Activated CD4-positive, alpha-beta memory T cell treated with anti-CD3 and anti-CD28 coated beads, Interleukin-2, amount 10 ng/mL, durations not matched to agents 7 days and 5 days (primary cell): ENCODE measurements around the gene SSBP1. TPM values are rescaled to one million over a fixed set of nuclear protein-coding genes. Genes with fewer than 3 reads are reported as not detected.
A peak's percentile ranks its signal among the peaks of the same experiment; 100 is the strongest.

Experiments used
- CTCF ChIA-PET: fragments of 350-600 bp; sonication (Branson Sonifier 250); formaldehyde crosslinking; loops from one replicate; lab custom pipeline; 2021; ENCODE audit warnings: antibody characterized with exemption, inconsistent platforms; lab: Charles Lee
- POLR2A ChIA-PET: fragments of 350-600 bp; sonication (Branson Sonifier 250); formaldehyde crosslinking; loops from one replicate; lab custom pipeline; 2021; ENCODE audit warnings: antibody characterized with exemption; lab: Charles Lee
- DNase-seq: peaks from one replicate; pipeline ENCODE4 v3.0.0-alpha.2; 2020
- H3K27ac Mint-ChIP-seq: one replicate; pipeline ENCODE4 v1.8.0; 2021; ENCODE audit warnings: mild to moderate bottlenecking, mixed read lengths
- H3K27me3 Mint-ChIP-seq: one replicate; pipeline ENCODE4 v1.8.0; 2021; ENCODE audit warnings: mixed read lengths
- H3K36me3 Mint-ChIP-seq: one replicate; pipeline ENCODE4 v1.8.0; 2021; ENCODE audit warnings: low read depth, mixed read lengths
- H3K4me1 Mint-ChIP-seq: one replicate; pipeline ENCODE4 v1.8.0; 2021; ENCODE audit warnings: mixed read lengths
- H3K4me3 Mint-ChIP-seq: one replicate; pipeline ENCODE4 v1.8.0; 2021; ENCODE audit warnings: mild to moderate bottlenecking, mixed read lengths
- H3K9me3 Mint-ChIP-seq: one replicate; pipeline ENCODE4 v1.8.0; 2021; ENCODE audit warnings: mixed read lengths
- total RNA-seq, 2 experiments: library from RNA; stranded (reverse); gene quantifications; one replicate each; pipeline ENCODE4 v1.2.3, GENCODE V29; 2021

The SSBP1 gene
- total RNA-seq, 2 experiments from 2014 or later = 124 to 125 TPM

- POLR2A ChIA-PET = interaction anchor here (1.0 to 3.6 kb wide), 16 partner anchors 9 to 151 kb away, joined by 3 to 46 read pairs (median 4); partner anchors contain the start of genes AGK and SSBP1
- CTCF ChIA-PET = interaction anchor here (1.0 to 4.2 kb wide), 6 partner anchors 10 to 150 kb away, joined by 3 to 26 read pairs (median 8); partner anchors contain the start of genes AGK and SSBP1
- no peaks in the 10 kb centered on the region for H3K9me3 Mint-ChIP-seq
- peak overlapping the region; percentile 27 for H3K27ac Mint-ChIP-seq
- peak overlapping the region; percentile 79 for H3K4me3 Mint-ChIP-seq
- peaks cover 29% of the 10 kb centered on the region for H3K27me3 Mint-ChIP-seq
- peaks cover 30% of the 10 kb centered on the region for H3K4me1 Mint-ChIP-seq
- no peak for DNase-seq
- H3K36me3 Mint-ChIP-seq = peaks cover 4% of the 10 kb centered on the region
Measured at GRCh38 chr7:141700848-141701371, 37.2 kb upstream of the SSBP1 start.

DNA sequence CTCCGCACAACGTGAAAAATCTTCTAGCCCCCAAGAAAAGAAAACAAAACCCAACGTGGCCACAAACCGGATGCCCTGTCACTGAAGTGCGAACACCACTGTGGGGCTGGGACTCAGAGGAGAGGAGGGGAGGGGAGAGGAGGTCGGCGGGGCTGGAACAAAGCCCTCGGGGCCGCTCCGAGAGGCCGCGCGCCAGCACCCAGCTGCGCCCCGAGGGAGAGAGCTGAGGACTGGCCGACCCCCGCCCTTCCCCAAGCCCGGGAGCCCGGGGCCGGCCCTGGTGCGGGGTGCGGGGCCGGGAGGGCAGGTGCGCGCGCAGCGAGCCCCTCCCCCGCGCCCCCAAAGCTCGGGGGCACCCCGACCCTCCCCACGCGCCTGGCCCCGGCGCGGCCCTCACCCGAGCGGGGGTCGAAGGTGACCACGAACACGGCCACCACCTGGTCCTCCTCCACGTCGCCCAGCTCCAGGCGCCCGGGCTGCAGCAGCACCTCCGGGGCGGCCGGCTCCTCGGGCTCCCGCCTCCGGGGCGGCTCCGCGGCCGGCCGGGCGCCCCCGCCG is 36.6 kb upstream of the SSBP1 start:
- Mint-ChIP-seq H3K9me3 (no peaks in the 10 kb centered on the region), H3K4me1 (peaks cover 30% of the 10 kb centered on the region), H3K4me3 (peak overlapping the region; percentile 79), H3K27me3 (peaks cover 29% of the 10 kb centered on the region), H3K36me3 (peaks cover 4% of the 10 kb centered on the region), H3K27ac (peak overlapping the region; percentile 54)
- DNase-seq = peak; percentile 78
- POLR2A ChIA-PET = interaction anchor here (0.6 to 3.6 kb wide), 17 partner anchors 8 to 152 kb away, joined by 3 to 46 read pairs (median 4); partner anchors contain the start of genes AGK and SSBP1
- CTCF ChIA-PET = interaction anchor here (1.0 to 4.2 kb wide), 4 partner anchors 13 to 151 kb away, joined by 3 to 26 read pairs (median 8); partner anchors contain the start of genes AGK and SSBP1

DNA sequence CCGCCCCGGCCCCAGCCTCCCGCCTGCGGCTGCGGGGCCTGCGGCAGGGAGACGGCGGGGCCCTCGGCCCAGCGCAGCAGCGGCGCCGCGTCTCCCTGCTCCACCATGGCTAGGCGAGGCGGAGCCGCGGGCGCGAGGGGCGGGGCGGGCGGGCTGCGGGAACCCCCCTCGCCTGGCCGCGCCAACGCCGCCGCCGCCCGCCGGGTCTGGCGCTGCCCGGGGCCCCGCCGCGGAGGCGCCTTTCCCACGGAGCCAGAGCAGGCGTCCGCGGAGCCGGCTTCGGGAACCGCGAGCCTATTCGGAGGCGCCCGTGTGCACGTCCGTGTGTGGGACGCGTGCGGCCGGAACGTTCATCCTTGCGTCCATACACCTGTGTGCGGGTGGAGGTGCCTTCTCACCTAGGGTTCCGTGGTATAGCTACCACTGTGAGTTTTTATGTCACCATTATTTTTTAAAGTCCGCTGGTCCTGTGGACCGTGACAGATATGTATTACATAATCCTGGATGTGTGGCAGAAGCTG is 36.1 kb upstream of the SSBP1 start, which contains the start of gene DENND11:
DENND11 (minus strand) TSS at position 120 of the 521 bp plus-strand sequence; CDS start at position 107, 13 bp downstream.
- ChIA-PET CTCF (interaction anchor here (1.5 to 4.2 kb wide), 3 partner anchors 36 to 48 kb away, joined by 6 to 26 read pairs (median 13); partner anchors contain the start of gene SSBP1), POLR2A (interaction anchor here (0.6 to 3.6 kb wide), 16 partner anchors 8 to 152 kb away, joined by 3 to 46 read pairs (median 4); partner anchors contain the start of gene SSBP1)
- Mint-ChIP-seq H3K4me3 (peak within 1 kb of the TSS; percentile 79), H3K36me3 (peaks cover 4% of the 10 kb centered on the region), H3K4me1 (peaks cover 30% of the 10 kb centered on the region), H3K27ac (peak within 1 kb of the TSS; percentile 54), H3K9me3 (no peaks in the 10 kb centered on the region), H3K27me3 (peaks cover 30% of the 10 kb centered on the region)
- peak; percentile 52 for DNase-seq

DNA sequence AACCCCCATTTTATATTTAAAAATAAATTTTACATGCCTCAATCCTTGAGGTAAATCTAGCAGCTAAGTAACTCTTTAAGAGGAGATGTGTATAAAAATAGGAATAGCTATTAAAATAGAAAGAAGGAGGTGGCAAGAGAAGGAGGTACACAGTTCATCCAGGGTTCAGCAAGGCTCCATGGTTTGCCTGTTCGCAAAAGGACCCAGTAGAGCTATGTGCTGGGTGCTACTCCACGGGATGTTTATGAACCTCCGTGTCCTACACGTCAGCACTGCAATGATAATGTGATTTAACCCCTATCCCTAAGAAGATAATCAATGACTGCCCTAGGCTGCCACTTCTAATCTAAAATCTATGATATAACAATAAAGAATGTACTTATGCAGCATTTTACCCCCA is 35.3 kb upstream of the SSBP1 start:
- ChIA-PET POLR2A (interaction anchor here (0.6 to 3.6 kb wide), 6 partner anchors 12 to 153 kb away, joined by 3 to 46 read pairs (median 3); partner anchors contain the start of gene SSBP1), CTCF (interaction anchor here (0.9 to 4.2 kb wide), 3 partner anchors 10 to 48 kb away, joined by 3 to 26 read pairs (median 6); partner anchors contain the start of gene SSBP1)
- Mint-ChIP-seq H3K4me3 (no peak overlapping the region), H3K36me3 (peaks cover 4% of the 10 kb centered on the region), H3K27me3 (peaks cover 30% of the 10 kb centered on the region), H3K9me3 (no peaks in the 10 kb centered on the region), H3K4me1 (peaks cover 27% of the 10 kb centered on the region), H3K27ac (no peak overlapping the region)
- DNase-seq = no peak

- H3K9me3 Mint-ChIP-seq = no peaks in the 10 kb centered on the region
- no peak overlapping the region for H3K27ac Mint-ChIP-seq
- no peak overlapping the region for H3K4me3 Mint-ChIP-seq
- ChIA-PET POLR2A (no interaction called here), CTCF (interaction anchor here (4.2 kb wide), 1 partner anchor 34 kb away, joined by 26 read pairs; the partner anchor contains the start of gene SSBP1)
- DNase-seq = no peak
- H3K27me3 Mint-ChIP-seq = peaks cover 30% of the 10 kb centered on the region
- peaks cover 19% of the 10 kb centered on the region for H3K4me1 Mint-ChIP-seq
- peaks cover 4% of the 10 kb centered on the region for H3K36me3 Mint-ChIP-seq
Measured at GRCh38 chr7:141704112-141704511, 34.0 kb upstream of the SSBP1 start.

- H3K9me3 Mint-ChIP-seq = no peaks in the 10 kb centered on the region
- peaks cover 4% of the 10 kb centered on the region for H3K36me3 Mint-ChIP-seq
- H3K27me3 Mint-ChIP-seq = peaks cover 30% of the 10 kb centered on the region
- no peak for DNase-seq
- no peak overlapping the region for H3K27ac Mint-ChIP-seq
- ChIA-PET CTCF (interaction anchor here (4.2 kb wide), 1 partner anchor 33 kb away, joined by 26 read pairs; the partner anchor contains the start of gene SSBP1), POLR2A (no interaction called here)
- peaks cover 18% of the 10 kb centered on the region for H3K4me1 Mint-ChIP-seq
- H3K4me3 Mint-ChIP-seq = no peak overlapping the region
Measured at GRCh38 chr7:141704741-141705140, 33.4 kb upstream of the SSBP1 start.

DNA sequence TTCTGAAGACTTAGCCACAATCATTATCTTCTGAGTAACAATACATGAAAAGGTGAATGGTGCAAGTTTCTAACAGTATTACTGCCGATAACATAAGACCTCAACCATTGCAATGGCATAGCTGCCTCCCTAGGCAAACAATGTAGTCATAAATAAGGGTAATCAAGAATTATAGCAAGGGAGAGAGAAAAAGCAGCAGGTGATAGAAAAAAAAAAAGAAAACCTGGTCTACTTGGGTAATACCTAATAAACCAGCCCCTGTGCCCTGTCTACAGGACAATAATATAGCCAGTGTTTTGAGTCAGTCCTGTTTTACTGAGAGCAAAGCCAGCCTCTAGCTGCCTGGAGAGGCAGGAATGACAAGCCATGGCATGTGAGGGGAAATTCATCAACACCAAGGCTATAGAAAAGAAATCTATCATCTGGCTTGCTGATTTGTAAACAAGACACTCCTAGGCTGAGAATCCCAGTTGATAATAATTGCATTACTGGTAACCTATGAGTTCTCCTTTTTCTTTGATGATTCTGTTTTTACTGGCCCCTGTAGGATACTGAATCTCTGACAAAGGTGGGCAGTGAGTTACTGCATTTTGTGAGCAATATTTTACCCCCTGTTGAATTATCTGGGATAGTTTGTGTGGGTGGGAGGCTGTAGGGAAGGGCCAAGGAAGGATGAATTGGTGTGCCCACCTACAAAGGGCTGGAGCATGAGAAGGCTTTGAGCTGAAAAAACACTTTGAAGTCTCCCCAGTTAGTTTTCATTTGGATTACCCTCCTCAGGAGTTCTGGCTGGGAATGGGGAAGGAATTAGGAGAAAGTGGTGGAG is 31.7 kb upstream of the SSBP1 start:
- H3K4me3 Mint-ChIP-seq = no peak overlapping the region
- peaks cover 5% of the 10 kb centered on the region for H3K9me3 Mint-ChIP-seq
- POLR2A ChIA-PET = no interaction called here
- no peak for DNase-seq
- no peak overlapping the region for H3K27ac Mint-ChIP-seq
- peaks cover 12% of the 10 kb centered on the region for H3K4me1 Mint-ChIP-seq
- CTCF ChIA-PET = no interaction called here
- H3K36me3 Mint-ChIP-seq = peaks cover 5% of the 10 kb centered on the region
- H3K27me3 Mint-ChIP-seq = peaks cover 19% of the 10 kb centered on the region

DNA sequence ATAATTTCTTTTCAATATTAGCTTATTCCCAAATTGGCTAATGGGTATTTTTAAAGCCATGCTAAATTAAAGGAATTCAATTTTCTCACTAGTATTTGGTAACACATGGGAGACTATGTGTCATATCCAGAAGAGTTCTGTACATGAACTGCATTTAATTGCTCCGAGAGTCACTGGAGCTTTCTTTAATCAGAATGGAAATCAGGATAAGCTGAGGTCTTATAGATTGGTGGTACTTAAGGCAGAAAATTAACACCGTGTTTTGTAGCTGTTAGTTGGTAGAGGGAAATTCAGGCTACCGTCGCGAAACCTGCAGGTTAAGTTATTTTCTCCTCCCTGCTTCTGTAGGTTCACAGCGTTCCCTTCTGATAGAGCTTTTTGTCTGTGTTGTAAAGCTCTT is 29.8 kb upstream of the SSBP1 start, which contains the start of gene WEE2:
WEE2 (plus strand) TSS at position 3 of the 400 bp plus-strand sequence. CDS start 406 bp downstream, outside the sequence.
- Mint-ChIP-seq H3K27me3 (peaks cover 12% of the 10 kb centered on the region), H3K36me3 (peaks cover 5% of the 10 kb centered on the region), H3K4me1 (peaks cover 19% of the 10 kb centered on the region), H3K27ac (no peak within 1 kb of the TSS), H3K9me3 (peaks cover 5% of the 10 kb centered on the region), H3K4me3 (no peak within 1 kb of the TSS)
- POLR2A ChIA-PET = interaction anchor here (1.3 kb wide), 1 partner anchor 12 kb away, joined by 4 read pairs; no protein-coding TSS in a partner anchor
- no peak for DNase-seq
- CTCF ChIA-PET = interaction anchor here (2.0 kb wide), 1 partner anchor 30 kb away, joined by 8 read pairs; the partner anchor contains the start of gene SSBP1

DNA sequence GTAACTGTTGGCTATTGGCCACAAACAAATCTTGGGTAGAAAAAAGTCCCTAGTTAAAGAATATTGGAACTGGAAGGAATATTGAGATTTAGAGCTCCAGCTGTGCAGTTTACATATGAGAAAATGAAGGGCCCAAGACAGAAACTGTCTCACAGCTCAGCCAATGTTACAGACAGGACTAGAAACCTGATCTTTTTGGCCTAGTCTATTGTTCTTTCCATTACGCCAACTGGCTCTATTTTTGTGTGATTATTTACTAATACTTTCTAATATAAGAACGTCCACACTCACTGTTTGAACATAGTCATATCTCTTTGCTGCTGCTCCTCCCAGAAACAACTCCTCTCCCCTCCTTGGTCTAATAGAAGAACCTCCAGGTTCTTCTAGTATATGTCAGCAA is 28.8 kb upstream of the SSBP1 start:
- H3K4me3 Mint-ChIP-seq = no peak overlapping the region
- H3K27me3 Mint-ChIP-seq = peaks cover 5% of the 10 kb centered on the region
- DNase-seq = no peak
- H3K4me1 Mint-ChIP-seq = peaks cover 19% of the 10 kb centered on the region
- CTCF ChIA-PET = interaction anchor here (2.0 kb wide), 1 partner anchor 29 kb away, joined by 8 read pairs; the partner anchor contains the start of gene SSBP1
- H3K27ac Mint-ChIP-seq = no peak overlapping the region
- H3K9me3 Mint-ChIP-seq = peaks cover 5% of the 10 kb centered on the region
- H3K36me3 Mint-ChIP-seq = peaks cover 5% of the 10 kb centered on the region
- POLR2A ChIA-PET = interaction anchor here (1.3 to 1.6 kb wide), 2 partner anchors 8 to 13 kb away, joined by 4 to 5 read pairs; partner anchors contain the start of gene DENND11

DNA sequence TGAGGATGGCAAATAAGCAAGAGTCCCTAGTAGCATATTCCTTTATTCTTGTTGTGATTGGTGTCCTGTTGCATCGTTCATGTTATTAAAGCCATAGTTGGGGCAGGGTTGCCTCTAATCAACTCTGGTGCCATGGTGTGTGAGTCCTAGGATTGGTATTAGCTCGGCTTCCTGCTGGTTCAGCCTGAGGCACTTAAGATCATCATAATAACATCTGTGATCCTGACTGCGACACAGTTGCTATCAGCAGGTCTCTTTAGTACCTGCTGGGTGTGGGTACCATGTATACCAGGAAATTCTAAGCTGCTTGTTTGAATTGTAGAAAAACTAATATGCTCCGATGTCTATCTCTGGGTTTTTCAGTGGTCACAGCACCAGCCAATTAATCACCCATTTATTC is 28.4 kb upstream of the SSBP1 start:
- peaks cover 5% of the 10 kb centered on the region for H3K9me3 Mint-ChIP-seq
- CTCF ChIA-PET = interaction anchor here (2.0 kb wide), 1 partner anchor 29 kb away, joined by 8 read pairs; the partner anchor contains the start of gene SSBP1
- H3K27me3 Mint-ChIP-seq = peaks cover 5% of the 10 kb centered on the region
- H3K4me3 Mint-ChIP-seq = no peak overlapping the region
- peaks cover 5% of the 10 kb centered on the region for H3K36me3 Mint-ChIP-seq
- H3K4me1 Mint-ChIP-seq = peaks cover 19% of the 10 kb centered on the region
- H3K27ac Mint-ChIP-seq = no peak overlapping the region
- POLR2A ChIA-PET = interaction anchor here (1.3 to 1.6 kb wide), 2 partner anchors 8 to 14 kb away, joined by 4 to 5 read pairs; partner anchors contain the start of gene DENND11
- no peak for DNase-seq

GRCh38 chr7:141710301-141710700 is 27.9 kb upstream of the SSBP1 start:
- Mint-ChIP-seq H3K27ac (no peak overlapping the region), H3K4me1 (peaks cover 19% of the 10 kb centered on the region)
- DNase-seq = no peak

More at GRCh38 chr7:141710301-141710700, 27.9 kb upstream of the SSBP1 start:
- no peak overlapping the region for H3K4me3 Mint-ChIP-seq
- CTCF ChIA-PET = interaction anchor here (1.0 to 2.0 kb wide), 2 partner anchors 10 to 28 kb away, joined by 3 to 8 read pairs; partner anchors contain the start of gene SSBP1
- POLR2A ChIA-PET = interaction anchor here (1.6 kb wide), 1 partner anchor 9 kb away, joined by 5 read pairs; the partner anchor contains the start of gene DENND11
- H3K27me3 Mint-ChIP-seq = peaks cover 4% of the 10 kb centered on the region
- H3K36me3 Mint-ChIP-seq = peaks cover 5% of the 10 kb centered on the region
- peaks cover 5% of the 10 kb centered on the region for H3K9me3 Mint-ChIP-seq
